HG03103 (cell line): Measurements from ENCODE around the gene TECPR2.

Experiments
- ATAC-seq: cut with Tn5 transposase; IDR thresholded peaks from one replicate; pipeline ENCODE4 v1.9.1; 2021; ENCODE audit warnings: low read depth; ENCODE audit not compliant: unreplicated experiment

The TECPR2 gene

GRCh38 chr14:102491786-102492530 is 129.2 kb downstream of the TECPR2 start:
- no peak for ATAC-seq

DNA sequence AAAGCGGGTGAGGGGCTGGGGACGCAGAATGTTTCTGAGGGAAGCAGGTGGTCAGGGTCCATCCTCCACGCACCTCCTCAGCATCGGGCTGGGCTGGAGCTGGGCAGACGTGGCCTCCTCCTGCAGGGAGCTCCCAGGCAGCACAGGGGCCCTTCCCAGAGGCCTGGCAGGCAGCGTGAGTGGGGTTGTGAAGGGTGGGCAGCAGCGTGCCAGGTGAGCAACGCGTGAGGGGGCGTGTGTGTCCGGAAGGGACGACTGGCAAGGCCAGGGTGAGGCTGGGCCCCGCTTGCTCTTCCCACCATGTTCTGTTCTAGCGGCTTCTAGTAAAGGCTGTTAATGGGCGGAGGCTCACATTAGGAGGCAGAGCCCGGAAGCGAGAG is 129.8 kb downstream of the TECPR2 start:
- no peak for ATAC-seq

DNA sequence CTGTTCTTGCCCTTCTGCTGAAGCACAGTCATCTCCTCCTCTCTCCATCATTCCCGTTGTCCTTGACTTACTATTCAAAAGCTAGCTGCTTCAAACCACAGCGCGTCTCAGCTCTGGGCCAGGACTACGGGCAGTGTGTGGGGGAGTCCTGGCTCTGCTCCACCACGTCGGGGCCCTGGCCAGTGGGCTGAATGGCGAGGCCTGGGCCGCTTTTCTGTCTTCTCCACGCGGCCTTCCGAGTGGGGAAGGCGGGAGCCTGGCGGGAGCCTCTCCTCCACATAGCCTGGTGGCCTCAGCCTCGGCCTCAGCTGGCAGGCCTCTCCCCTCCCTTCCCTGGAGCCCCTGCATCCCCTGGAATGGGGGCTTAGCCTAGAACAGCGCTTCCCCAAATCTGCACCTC is 130.4 kb downstream of the TECPR2 start:
- ATAC-seq: no peak

GRCh38 chr14:102493585-102493984 is 130.8 kb downstream of the TECPR2 start:
- ATAC-seq: no peak

DNA sequence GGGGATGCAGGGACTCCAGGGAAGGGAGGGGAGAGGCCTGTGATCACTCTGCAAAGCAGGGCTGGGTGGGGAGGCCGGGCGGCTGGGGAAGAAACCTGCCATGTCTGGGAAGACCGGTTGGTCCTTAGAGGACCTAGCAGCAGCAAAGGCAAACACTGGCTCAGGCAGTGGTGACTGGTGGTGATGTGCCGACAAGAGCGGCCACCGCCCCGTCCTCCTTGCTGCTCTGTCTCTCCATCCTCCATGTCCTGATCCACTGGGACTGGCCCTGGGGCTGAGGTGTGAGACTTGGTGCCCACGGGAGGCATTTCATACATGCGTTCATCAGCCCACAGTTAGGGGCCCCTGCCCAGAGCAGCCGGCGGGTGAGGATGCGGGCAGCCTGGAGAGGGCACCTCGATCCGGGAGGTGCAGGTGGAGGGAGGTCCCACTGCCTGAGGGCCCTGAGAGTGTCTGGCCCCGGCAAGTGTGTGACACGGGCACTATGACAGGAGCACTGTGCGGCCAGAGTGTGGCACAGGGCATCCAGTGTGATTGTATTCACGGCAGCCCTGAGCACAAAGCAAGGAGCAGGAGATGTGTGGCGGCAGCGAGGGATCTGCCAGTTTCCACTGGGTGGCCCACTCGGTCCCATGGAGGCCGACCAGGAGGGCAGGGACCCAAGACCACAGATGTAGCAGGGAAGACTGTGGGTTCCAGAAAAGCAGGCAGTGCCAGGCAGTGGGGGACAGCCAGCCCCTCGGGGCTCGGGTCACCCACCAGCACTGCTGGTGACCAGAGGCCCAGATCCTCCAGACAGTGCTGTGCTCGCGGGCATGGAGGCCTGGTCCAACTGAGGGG is 133.0 kb downstream of the TECPR2 start:
- no peak for ATAC-seq

DNA sequence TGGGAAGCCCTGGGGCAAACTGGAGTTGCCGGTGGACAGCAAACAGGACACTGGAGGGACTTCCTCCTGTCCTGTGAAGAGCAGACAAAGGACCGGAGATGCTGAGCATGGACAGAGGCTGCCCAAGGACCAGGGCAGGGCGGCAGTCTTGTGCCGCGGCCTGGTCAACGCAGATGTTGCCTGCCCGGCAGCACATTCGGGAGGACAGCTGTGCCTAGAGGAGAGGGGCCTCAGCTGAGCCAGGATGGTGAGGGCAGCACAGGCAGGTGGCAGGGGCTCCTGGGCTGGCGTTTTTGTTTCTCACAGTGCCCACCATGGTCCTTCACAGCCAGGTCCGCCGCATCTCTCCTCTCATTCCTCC is 133.6 kb downstream of the TECPR2 start:
- no peak for ATAC-seq

- no peak for ATAC-seq
Observed at GRCh38 chr14:102496958-102497744, 134.4 kb downstream of the TECPR2 start.

DNA sequence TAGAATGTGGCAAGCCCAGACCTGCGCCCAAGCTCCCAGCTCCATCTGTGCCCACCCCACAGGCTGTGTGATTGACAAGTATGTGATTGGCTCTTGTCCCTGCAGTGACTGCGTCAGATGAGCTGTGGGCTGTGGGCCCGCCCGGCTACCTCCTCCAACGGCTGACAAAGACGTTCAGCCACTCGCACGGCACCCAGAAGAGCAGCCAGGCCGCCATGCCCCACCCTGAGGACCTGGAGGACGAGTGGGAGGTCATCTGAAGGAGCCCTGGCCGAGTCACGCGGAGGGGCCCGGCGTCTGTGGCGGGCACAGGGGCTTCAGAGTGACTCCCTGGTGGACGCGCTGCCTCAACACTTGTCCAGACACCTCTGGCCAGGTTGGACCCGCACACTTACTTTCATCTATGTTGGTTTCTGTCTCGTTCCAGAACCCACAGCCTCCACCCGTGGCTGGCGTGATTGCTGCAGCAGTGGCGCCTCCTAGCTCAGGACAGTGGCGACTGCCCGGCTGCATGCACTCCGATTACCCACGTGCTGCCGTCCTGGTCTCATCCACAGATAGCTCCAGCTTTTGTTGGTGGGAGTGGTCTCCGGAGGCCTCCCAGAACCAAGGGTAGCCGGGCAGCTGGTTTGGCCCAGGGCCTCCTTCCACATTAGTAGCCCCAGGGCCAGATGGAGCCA is 135.4 kb downstream of the TECPR2 start:
- no peak for ATAC-seq

DNA sequence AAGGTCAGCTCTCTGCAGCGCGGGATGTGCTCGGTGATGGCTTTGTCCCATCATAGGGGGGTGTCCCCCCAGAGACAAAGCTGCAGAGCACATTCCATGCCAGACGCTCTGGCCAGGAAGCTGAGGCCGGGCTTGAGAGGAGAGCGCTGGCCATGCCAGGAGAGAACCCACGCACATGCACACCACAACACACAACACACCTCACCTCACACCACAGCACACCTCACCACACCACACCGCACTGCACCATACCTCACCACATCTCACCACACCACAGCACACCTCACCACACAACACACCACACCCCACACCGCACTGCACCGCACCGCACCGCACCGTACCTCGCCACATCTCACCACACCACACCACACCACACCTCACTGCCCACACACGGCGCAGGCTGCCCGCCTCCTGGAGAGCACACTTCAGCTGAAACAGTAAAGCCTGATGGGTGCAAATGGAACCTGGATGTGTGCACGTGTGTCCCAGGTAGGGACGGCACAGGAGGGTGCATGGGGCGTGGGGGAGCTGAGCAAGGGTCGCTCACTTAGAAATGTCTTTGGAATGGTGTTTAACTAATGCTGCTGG is 136.0 kb downstream of the TECPR2 start:
- no peak for ATAC-seq

GRCh38 chr14:102499401-102500157 is 136.8 kb downstream of the TECPR2 start:
- ATAC-seq: no peak

- no peak for ATAC-seq
Observed at GRCh38 chr14:102500158-102500662, 137.5 kb downstream of the TECPR2 start.

- no peak for ATAC-seq
Observed at GRCh38 chr14:102500713-102501112, 138.0 kb downstream of the TECPR2 start.

DNA sequence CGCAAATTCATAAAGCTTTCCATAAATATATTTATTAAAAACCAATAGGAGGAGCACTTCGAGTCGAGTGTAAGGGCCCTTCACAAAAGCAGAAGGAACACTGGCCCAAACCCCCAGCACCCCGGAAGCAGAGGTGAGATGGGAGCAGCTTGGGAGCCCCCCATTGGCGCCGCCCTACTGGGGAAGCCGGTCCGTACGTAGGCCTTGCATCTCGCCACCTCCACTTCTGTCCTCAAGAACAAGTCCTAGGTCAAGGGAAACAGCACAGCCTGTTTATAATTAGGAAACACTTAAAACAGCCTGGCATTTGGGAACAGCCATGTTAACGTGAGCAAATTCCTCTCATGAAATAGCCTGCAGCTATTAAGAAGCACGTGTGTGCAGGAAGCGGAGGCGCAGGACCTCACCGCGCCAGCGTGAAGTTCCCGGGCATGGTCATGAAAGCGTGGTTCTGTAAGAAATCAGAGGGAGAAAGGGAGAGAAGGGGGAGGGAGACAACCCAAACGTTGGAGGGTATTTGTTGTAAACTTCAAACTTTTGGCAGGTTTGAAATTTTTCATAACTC is 139.1 kb downstream of the TECPR2 start:
- no peak for ATAC-seq

GRCh38 chr14:102502571-102502970 is 139.8 kb downstream of the TECPR2 start:
- ATAC-seq: no peak

- no peak for ATAC-seq
Observed at GRCh38 chr14:102503641-102504327, 141.0 kb downstream of the TECPR2 start.

DNA sequence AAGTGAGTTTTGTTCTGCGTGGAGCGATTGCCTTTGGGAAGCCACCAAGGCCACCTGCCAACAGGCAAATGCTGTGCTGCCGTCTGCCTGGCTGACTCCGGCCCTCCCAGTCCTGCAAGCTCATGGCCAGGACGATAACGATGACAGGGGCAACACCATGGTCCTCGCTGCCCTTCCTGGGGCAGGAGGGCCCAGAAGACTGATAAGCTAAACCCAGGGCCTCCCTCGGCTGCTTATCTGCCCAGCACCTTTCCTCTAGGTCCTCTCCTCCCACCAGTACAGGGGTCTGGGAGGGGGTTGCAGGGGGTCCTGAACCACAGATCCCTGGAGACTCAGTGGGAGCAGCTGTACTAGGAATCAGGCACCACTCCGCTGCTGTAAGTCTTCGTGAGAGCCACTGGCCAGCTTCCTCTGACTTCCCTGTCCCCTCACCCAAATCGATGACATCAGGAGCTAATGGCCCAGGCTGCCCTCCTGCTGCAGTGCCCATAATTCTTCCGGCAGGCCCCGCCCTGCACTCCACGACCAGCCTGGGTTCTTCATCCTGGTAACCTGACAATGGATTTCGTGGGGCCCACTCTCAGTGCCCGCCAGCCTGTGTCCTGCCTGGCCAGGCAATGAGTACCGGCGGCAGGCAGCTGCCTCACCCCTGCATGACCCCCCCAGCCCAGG is 141.7 kb downstream of the TECPR2 start:
- ATAC-seq: no peak

- ATAC-seq: no peak
Observed at GRCh38 chr14:102505000-102505619, 142.4 kb downstream of the TECPR2 start.
